MM.1S (cell line): Measurements from ENCODE around the gene GPD1L.

ENCODE experiments used
- EZH2 ChIP-seq: fragments of 300-600 bp; sonication (generic); optimal IDR thresholded peaks from 2 replicates; pipeline ENCODE3; 2017; ENCODE audit warnings: low read depth, mild to moderate bottlenecking, antibody characterized with exemption, low read length, mixed read lengths
- EZH2phosphoT487 ChIP-seq: fragments of 300-600 bp; sonication (generic); IDR thresholded peaks from 2 replicates; pipeline ENCODE4 v1.6.1; 2018; ENCODE audit warnings: antibody characterized with exemption, low read length
- TF ChIP-seq, protein P1 (sequence below): fragments of 300-600 bp; sonication (generic); IDR thresholded peaks from 2 replicates; pipeline ENCODE4 v1.5.1; 2016; ENCODE audit warnings: antibody characterized with exemption, low read length, mixed read lengths

DNA sequence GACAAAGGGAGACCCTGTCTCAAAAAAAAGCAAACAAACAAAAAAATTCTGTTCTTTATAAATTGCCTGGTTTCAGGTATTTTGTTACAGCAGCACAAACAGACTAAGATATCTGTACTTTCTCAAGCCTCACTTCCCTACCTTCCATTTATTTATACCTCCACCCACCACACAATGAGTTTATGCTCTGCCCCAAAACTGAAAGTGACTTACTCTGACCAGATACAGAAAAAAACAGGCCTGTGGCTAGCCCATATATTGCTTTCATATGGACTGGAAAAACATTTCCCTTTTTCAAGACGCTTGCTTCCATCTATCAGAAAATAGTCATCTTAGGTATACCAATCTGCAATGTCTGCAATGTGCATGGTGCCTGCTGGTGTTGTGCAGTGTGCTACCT is 8.7 kb upstream of the GPD1L start:
- TF ChIP-seq, protein P1, sequence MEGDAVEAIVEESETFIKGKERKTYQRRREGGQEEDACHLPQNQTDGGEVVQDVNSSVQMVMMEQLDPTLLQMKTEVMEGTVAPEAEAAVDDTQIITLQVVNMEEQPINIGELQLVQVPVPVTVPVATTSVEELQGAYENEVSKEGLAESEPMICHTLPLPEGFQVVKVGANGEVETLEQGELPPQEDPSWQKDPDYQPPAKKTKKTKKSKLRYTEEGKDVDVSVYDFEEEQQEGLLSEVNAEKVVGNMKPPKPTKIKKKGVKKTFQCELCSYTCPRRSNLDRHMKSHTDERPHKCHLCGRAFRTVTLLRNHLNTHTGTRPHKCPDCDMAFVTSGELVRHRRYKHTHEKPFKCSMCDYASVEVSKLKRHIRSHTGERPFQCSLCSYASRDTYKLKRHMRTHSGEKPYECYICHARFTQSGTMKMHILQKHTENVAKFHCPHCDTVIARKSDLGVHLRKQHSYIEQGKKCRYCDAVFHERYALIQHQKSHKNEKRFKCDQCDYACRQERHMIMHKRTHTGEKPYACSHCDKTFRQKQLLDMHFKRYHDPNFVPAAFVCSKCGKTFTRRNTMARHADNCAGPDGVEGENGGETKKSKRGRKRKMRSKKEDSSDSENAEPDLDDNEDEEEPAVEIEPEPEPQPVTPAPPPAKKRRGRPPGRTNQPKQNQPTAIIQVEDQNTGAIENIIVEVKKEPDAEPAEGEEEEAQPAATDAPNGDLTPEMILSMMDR = no peak
- TF ChIP-seq EZH2 = no peak
- TF ChIP-seq EZH2phosphoT487 = no peak
